Measurements from ENCODE around the gene RHEB. TPM values are rescaled to one million over a fixed set of nuclear protein-coding genes. Genes with fewer than 3 reads are reported as not detected.

The RHEB gene
- total RNA-seq, 1 donor from 2014 or later = 71.7 TPM

DNA sequence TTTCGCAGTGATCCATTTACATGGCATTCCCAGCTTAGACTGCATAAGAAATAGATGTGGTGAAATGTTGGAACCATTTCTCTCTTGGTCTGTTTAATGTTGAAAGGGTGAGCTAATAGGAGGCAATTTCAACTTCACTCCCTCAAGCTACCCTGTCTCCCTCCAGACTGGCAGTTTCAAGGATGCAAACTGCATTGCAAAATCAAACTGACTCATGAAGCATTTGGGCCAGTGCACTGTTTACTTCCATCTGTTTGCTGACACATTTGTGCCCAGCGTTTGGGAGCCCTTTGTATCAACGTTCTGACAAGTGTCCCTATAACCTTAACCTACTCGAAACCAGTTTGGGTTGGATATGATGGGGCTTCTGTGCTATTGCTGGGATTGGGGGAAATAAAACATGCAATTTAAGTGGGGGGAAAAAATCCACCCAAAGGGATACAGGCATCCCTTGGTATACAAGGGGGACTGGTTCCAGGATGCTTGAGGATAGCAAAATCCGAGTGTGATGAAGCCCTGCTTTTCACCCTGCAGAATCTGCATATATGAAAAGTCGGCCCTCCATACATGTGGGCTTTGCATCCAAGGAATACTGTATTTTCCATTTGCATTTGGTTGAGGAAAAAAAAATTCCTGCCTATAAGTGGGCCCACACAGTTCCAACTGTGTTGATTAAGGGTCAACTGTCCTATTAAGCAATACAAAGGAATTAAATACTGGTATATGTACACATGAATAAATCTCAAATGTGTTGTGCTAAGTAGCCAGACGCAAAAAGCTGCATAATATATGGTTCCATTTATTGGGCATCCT, 15.6 kb downstream of the RHEB start:
- Mint-ChIP-seq H3K4me3 (ENCODE audit: low read depth) (no peak overlapping the region), H3K4me1 (ENCODE audit: low read depth) (peaks cover 22% of the 10 kb centered on the region), H3K27ac (no peak overlapping the region), H3K9me3 (ENCODE audit: low read depth) (no peaks in the 10 kb centered on the region), H3K27me3 (no peaks in the 10 kb centered on the region), H3K36me3 (ENCODE audit: insufficient read depth) (peaks cover 3% of the 10 kb centered on the region)
- DNase-seq (ENCODE audit: low spot score, unreplicated experiment) = no peak
- TF ChIP-seq, protein P1, sequence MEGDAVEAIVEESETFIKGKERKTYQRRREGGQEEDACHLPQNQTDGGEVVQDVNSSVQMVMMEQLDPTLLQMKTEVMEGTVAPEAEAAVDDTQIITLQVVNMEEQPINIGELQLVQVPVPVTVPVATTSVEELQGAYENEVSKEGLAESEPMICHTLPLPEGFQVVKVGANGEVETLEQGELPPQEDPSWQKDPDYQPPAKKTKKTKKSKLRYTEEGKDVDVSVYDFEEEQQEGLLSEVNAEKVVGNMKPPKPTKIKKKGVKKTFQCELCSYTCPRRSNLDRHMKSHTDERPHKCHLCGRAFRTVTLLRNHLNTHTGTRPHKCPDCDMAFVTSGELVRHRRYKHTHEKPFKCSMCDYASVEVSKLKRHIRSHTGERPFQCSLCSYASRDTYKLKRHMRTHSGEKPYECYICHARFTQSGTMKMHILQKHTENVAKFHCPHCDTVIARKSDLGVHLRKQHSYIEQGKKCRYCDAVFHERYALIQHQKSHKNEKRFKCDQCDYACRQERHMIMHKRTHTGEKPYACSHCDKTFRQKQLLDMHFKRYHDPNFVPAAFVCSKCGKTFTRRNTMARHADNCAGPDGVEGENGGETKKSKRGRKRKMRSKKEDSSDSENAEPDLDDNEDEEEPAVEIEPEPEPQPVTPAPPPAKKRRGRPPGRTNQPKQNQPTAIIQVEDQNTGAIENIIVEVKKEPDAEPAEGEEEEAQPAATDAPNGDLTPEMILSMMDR (IDR thresholded peaks at IDR 0.05; ENCODE audit: unreplicated experiment) = no peak

DNA sequence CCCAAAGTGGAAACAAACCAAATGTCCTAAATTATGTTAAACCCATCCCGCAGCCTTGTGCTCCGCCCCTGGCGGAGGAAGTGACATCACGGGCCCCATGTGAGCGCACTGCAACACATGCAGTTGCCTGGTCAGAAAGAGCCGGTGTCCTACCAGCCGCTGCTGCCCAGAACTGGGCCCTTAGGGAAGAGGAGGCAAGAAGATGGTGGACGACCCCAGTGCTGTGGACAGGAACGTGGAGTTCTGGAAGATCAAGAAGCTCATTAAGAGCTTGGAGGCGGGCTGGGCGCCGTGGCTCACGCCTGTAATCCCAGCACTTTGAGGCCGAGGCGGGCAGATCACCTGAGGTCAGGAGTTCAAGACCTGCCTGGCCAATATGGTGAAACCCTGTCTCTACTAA, 18.0 kb downstream of the RHEB start:
- no peak for DNase-seq (ENCODE audit: low spot score, unreplicated experiment)
- Mint-ChIP-seq H3K27ac (no peak overlapping the region), H3K27me3 (no peaks in the 10 kb centered on the region), H3K4me3 (ENCODE audit: low read depth) (no peak overlapping the region), H3K36me3 (ENCODE audit: insufficient read depth) (peaks cover 3% of the 10 kb centered on the region), H3K4me1 (ENCODE audit: low read depth) (peaks cover 29% of the 10 kb centered on the region), H3K9me3 (ENCODE audit: low read depth) (no peaks in the 10 kb centered on the region)
- TF ChIP-seq, protein P1 (IDR thresholded peaks at IDR 0.05; ENCODE audit: unreplicated experiment) = no peak

DNA sequence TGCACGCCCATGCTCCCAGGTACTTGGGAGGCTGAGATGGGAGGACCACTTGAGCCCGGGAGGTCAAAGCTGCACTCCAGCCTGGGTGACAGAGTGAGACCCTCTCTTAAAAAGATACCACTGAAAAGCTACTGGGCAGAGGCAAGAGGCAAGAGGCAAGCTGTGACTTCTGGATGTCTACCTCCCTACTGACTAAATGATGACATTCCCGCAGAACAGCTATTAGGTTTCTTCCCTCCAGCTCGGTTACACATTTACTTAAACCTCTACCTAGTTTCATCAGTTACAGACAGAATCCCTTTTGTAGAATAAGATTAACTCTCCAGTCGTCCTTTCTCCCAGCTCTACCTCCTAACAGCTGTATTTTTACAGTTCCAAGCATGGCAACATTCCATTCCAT, 21.2 kb downstream of the RHEB start:
- H3K4me1 Mint-ChIP-seq (ENCODE audit: low read depth) = peaks cover 47% of the 10 kb centered on the region
- no peak for DNase-seq (ENCODE audit: low spot score, unreplicated experiment)
- H3K9me3 Mint-ChIP-seq (ENCODE audit: low read depth) = no peaks in the 10 kb centered on the region
- H3K4me3 Mint-ChIP-seq (ENCODE audit: low read depth) = no peak overlapping the region
- H3K27me3 Mint-ChIP-seq = no peaks in the 10 kb centered on the region
- H3K27ac Mint-ChIP-seq = peak overlapping the region; percentile 9
- TF ChIP-seq, protein P1 (IDR thresholded peaks at IDR 0.05; ENCODE audit: unreplicated experiment) = no peak
- peaks cover 3% of the 10 kb centered on the region for H3K36me3 Mint-ChIP-seq (ENCODE audit: insufficient read depth)

DNA sequence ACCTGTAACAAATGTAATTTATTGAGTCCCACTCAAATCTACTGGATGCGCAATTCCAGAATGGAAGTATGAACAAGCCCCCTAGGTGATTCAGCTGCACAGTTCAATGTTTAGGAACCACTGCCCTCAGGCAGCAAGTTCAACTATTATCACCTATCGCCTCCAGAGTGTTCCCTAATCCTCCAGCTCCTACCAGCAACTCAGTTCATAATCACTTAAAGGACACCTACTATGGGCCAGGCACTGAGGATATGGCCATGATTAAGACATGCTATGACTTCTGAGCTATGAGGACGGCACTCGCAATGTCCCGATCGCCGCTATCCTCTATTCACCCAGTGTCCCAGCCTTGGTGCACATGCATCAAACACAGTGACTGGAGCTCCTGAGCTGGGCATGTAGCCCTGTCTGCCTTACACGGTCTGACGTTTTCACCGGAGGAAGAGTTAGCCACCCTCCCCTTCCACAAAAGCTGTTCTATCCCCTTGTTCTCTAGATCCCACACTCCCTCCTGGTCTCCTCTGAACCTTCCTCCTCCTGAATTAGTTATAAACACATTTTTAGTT, 22.3 kb downstream of the RHEB start:
- no peak overlapping the region for H3K27ac Mint-ChIP-seq
- no peak overlapping the region for H3K4me3 Mint-ChIP-seq (ENCODE audit: low read depth)
- TF ChIP-seq, protein P1 (IDR thresholded peaks at IDR 0.05; ENCODE audit: unreplicated experiment) = no peak
- DNase-seq (ENCODE audit: low spot score, unreplicated experiment) = no peak
- no peaks in the 10 kb centered on the region for H3K27me3 Mint-ChIP-seq
- H3K36me3 Mint-ChIP-seq (ENCODE audit: insufficient read depth) = peaks cover 6% of the 10 kb centered on the region
- peaks cover 42% of the 10 kb centered on the region for H3K4me1 Mint-ChIP-seq (ENCODE audit: low read depth)
- H3K9me3 Mint-ChIP-seq (ENCODE audit: low read depth) = no peaks in the 10 kb centered on the region

DNA sequence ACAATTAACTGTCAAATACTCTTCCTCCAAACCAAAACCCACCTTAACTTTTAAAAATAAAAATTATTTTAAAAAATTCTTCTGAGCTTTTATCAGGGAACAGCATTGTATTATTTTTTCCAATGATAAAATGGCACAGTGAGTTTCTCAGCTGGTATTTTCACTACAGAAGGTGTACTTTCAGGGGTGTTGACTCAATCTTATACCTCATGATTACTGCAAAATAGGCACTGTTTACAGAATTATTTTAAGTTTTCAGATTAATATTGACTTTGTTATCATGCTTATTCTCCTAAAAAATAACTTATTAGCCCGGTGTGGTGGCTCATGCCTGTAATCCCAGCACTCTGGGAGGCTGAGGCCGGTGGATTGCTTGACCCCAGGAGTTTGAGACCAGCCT, 24.3 kb downstream of the RHEB start:
- peaks cover 3% of the 10 kb centered on the region for H3K36me3 Mint-ChIP-seq (ENCODE audit: insufficient read depth)
- no peaks in the 10 kb centered on the region for H3K9me3 Mint-ChIP-seq (ENCODE audit: low read depth)
- no peak for DNase-seq (ENCODE audit: low spot score, unreplicated experiment)
- H3K4me3 Mint-ChIP-seq (ENCODE audit: low read depth) = no peak overlapping the region
- peaks cover 38% of the 10 kb centered on the region for H3K4me1 Mint-ChIP-seq (ENCODE audit: low read depth)
- H3K27me3 Mint-ChIP-seq = no peaks in the 10 kb centered on the region
- TF ChIP-seq, protein P1 (IDR thresholded peaks at IDR 0.05; ENCODE audit: unreplicated experiment) = no peak
- H3K27ac Mint-ChIP-seq = no peak overlapping the region
